Fibroblast of the conjunctiva (primary cell): Measurements from ENCODE around the gene SLC4A11.

Experiments used
- DNase-seq: peaks from one replicate; pipeline ENCODE4 v3.0.0-alpha.2; 2010; ENCODE audit warnings: low read depth

Gene SLC4A11

GRCh38 chr20:3246682-3247081, 7.7 kb upstream of the SLC4A11 start:
- DNase-seq: no peak

- no peak for DNase-seq
Observed at GRCh38 chr20:3245711-3246110, 6.7 kb upstream of the SLC4A11 start.

- no peak for DNase-seq
Observed at GRCh38 chr20:3245156-3245555, 6.2 kb upstream of the SLC4A11 start.

- no peak for DNase-seq
Observed at GRCh38 chr20:3244613-3245012, 5.6 kb upstream of the SLC4A11 start.

- DNase-seq: no peak
Observed at GRCh38 chr20:3243718-3244358, 4.8 kb upstream of the SLC4A11 start.

GRCh38 chr20:3242172-3242692, 3.2 kb upstream of the SLC4A11 start:
- DNase-seq: no peak

- no peak for DNase-seq
Observed at GRCh38 chr20:3240776-3241363, 1.9 kb upstream of the SLC4A11 start.

GRCh38 chr20:3239867-3240775, 1.1 kb upstream of the SLC4A11 start:
- no peak for DNase-seq

GRCh38 chr20:3238616-3239025, 369 bp downstream of the SLC4A11 start:
- DNase-seq: no peak

GRCh38 chr20:3237958-3238615, 903 bp downstream of the SLC4A11 start:
- DNase-seq: no peak

- no peak for DNase-seq
Observed at GRCh38 chr20:3237011-3237957, 1.7 kb downstream of the SLC4A11 start.

GRCh38 chr20:3235666-3236324, 3.2 kb downstream of the SLC4A11 start:
- DNase-seq: no peak

GRCh38 chr20:3233991-3234498, 4.9 kb downstream of the SLC4A11 start:
- DNase-seq: no peak

- DNase-seq: no peak
Observed at GRCh38 chr20:3233131-3233990, 5.6 kb downstream of the SLC4A11 start.

GRCh38 chr20:3231889-3232588, 7.0 kb downstream of the SLC4A11 start:
- no peak for DNase-seq

- no peak for DNase-seq
Observed at GRCh38 chr20:3231116-3231515, 7.9 kb downstream of the SLC4A11 start.

GRCh38 chr20:3229798-3230197, 9.2 kb downstream of the SLC4A11 start:
- DNase-seq: no peak

GRCh38 chr20:3229158-3229557, 9.8 kb downstream of the SLC4A11 start:
- DNase-seq: no peak

- no peak for DNase-seq
Observed at GRCh38 chr20:3228750-3229032, 10.3 kb downstream of the SLC4A11 start.
